ENCODE measurements around the gene TRIM32.

DNA sequence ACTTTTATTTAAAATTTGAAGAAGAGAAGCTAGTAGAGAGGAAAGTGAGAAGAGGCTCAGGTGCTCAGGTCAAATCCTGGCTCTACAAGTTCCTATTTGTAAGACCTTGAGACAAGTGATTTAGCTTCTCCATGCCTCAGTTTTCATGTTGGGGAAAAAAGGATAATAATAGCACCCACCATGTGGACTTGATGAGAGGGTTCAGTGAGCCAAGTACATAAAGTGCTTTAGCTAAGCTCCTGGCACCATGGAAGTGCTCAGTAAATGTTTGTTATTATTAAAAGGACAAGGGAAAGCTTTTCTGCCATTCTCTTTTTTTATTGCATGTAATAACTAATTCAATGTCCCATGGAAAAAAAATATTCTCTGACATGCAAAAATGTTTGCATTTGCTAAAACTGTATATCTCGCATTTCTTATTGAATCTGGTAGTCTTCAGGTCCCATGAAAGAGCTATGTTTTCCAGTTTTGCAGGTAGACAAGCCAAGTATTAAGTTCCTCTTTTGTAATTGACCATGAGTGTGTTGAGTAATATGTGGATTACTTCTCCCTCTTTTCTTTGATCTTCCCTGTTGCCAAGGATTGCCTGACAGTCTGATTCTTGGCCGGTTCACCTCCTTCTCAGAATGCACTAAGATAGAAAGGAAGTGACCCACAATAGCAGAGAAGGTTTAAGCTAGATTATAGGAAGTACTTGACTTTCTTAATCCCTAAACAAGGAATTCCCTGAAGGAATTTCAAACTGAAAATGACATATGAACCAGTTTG, 45.6 kb upstream of the TRIM32 start:
- no peak for TF ChIP-seq GATA3 (IDR thresholded peaks at IDR 0.05; ENCODE audit: low read depth, low read length)
- TF ChIP-seq GATA2 (IDR thresholded peaks at IDR 0.05; ENCODE audit: low read depth, low read length), result no peak
